K562 (cell line): Measurements from ENCODE around the gene SPEG. TPM values are rescaled to one million over a fixed set of nuclear protein-coding genes. Genes with fewer than 3 reads are reported as not detected.

Experiments
- CBX1 ChIP-seq: sonication (generic); IDR thresholded peaks from 2 replicates; pipeline ENCODE4 v1.6.1; 2016; ENCODE audit warnings: antibody characterized with exemption, low read depth, mild to moderate bottlenecking
- HINFP ChIP-seq: fragments of 450-650 bp; conservative IDR thresholded peaks from 2 replicates; pipeline ENCODE4 v1.6.1; 2016; ENCODE audit warnings: missing genetic modification characterization, low read depth, mild to moderate bottlenecking, control low read depth, missing compliant biosample characterization
- REST ChIP-seq, 2 experiments: fragments of 450-650 bp; formaldehyde crosslinking in 1 of 2; IDR thresholded peaks; 2 replicates each; pipeline versions ENCODE4 v1.4.0 to v1.6.1; 2014 to 2020; ENCODE audit warnings: mild to moderate bottlenecking in 2 of 2, borderline replicate concordance in 1 of 2, low read depth in 1 of 2
- SAFB ChIP-seq: fragments of 200-400 bp; formaldehyde crosslinking; IDR thresholded peaks from 2 replicates; pipeline ENCODE4 v1.6.1; 2017; ENCODE audit warnings: low read depth, low read length, borderline replicate concordance
- SP1 ChIP-seq: sonication (generic); formaldehyde crosslinking; IDR thresholded peaks from 2 replicates; pipeline ENCODE4 v1.8.1; 2022; ENCODE audit warnings: mild to moderate bottlenecking, missing genetic modification reagents
- UBTF ChIP-seq, 2 experiments: IDR thresholded peaks; 2 replicates each; pipeline ENCODE4 v1.6.1; 2012; ENCODE audit warnings: improper control_type of control experiment in 2 of 2, low read depth in 2 of 2, low read length in 2 of 2, borderline replicate concordance in 1 of 2
- ZBTB33 ChIP-seq: sonication (generic); formaldehyde crosslinking; IDR thresholded peaks from 2 replicates; pipeline ENCODE4 v1.8.1; 2023; ENCODE audit warnings: mild to moderate bottlenecking, missing genetic modification reagents
- ZNF175 ChIP-seq: fragments of 200-800 bp; sonication (Bioruptor generic); IDR thresholded peaks from 2 replicates; pipeline ENCODE4 v1.6.1; 2016; ENCODE audit warnings: low read depth, mild to moderate bottlenecking, missing genetic modification characterization, missing compliant biosample characterization
- ZNF354B ChIP-seq: fragments of 250-450 bp; sonication (Bioruptor Pico); IDR thresholded peaks from 2 replicates; pipeline ENCODE4 v1.4.0; 2020
- polyA plus RNA-seq, 8 experiments: library from polyadenylated mRNA; depleted of rRNA in 4 of 8; stranded (reverse) in 5 of 8; unstranded in 3 of 8; fragments of >200 nt; fragmentation: Nextera tagmentation in 2 of 8; fragmentation: Illumina TruSeq in 1 of 8; extraction: Ambion mirVana in 2 of 8; extraction: Trizol in 1 of 8; gene quantifications; 2 replicates each; pipeline versions ENCODE4 v1.2.1 to v1.2.3, GENCODE V29; 2011 to 2014; ENCODE audit warnings: inconsistent platforms in 1 of 8, missing spikeins in 1 of 8
- total RNA-seq, 7 experiments: library from RNA; depleted of rRNA in 6 of 7; stranded (reverse); fragments of >200 nt in 6 of 7; fragmentation: Illumina TruSeq in 2 of 7; extraction: Trizol in 2 of 7; gene quantifications; 2 replicates each; pipeline versions ENCODE4 v1.2.1 to v1.2.3, GENCODE V29; 2011 to 2021; ENCODE audit warnings: low replicate concordance in 1 of 7

The SPEG gene
- total and polyA plus RNA-seq, 9 of the 15 experiments (the other 6 are each of a cell fraction or from before 2014, with no cell fraction given) = 0.49 to 8.7 (median 3.0) TPM

GRCh38 chr2:219541611-219542180 is 107.1 kb downstream of the SPEG start (continued):
- peak; percentile 64; the same call in 1 of the 2 replicates for TF ChIP-seq SP1 (CRISPR knock-in tag)
- peak; percentile 81 for TF ChIP-seq ZBTB33 (CRISPR knock-in tag)
- TF ChIP-seq SAFB = no peak
- TF ChIP-seq HINFP (tag) = no peak
- TF ChIP-seq ZNF354B (CRISPR knock-in tag) = no peak
- peak; percentile 89 for TF ChIP-seq REST (IDR thresholded peaks at IDR 0.05; ENCODE audit: borderline replicate concordance)
- peak; percentile 84 for TF ChIP-seq REST (CRISPR knock-in tag; IDR thresholded peaks at IDR 0.05; ENCODE audit: low read depth)
- no peak for TF ChIP-seq CBX1
- TF ChIP-seq UBTF (IDR thresholded peaks at IDR 0.05; ENCODE audit: borderline replicate concordance in 1 of 2, low read depth in 2 of 2, low read length in 2 of 2) = no peak
- TF ChIP-seq ZNF175 (CRISPR knock-in tag) = no peak
